Suppressor macrophage treated with lipopolysaccharide for 4 hours (primary cell): Measurements from ENCODE around the gene FRMD4A.
A peak's percentile ranks its signal among the peaks of the same experiment; 100 is the strongest.
"Not testable (repeated sequence)": the region's sequence is repeated elsewhere in the genome, so short reads cannot be mapped to it uniquely, and the experiment has no call there.

Source experiments
- DNase-seq: peaks from one replicate; pipeline ENCODE4 v3.0.0-alpha.2; 2020

Gene FRMD4A

GRCh38 chr10:14086596-14086995, 244.1 kb downstream of the FRMD4A start:
- no peak for DNase-seq

- no peak for DNase-seq
Measured at GRCh38 chr10:14084875-14085274, 245.8 kb downstream of the FRMD4A start.

- DNase-seq: no peak
Measured at GRCh38 chr10:14080795-14081194, 249.9 kb downstream of the FRMD4A start.

- no peak for DNase-seq
Measured at GRCh38 chr10:14077430-14077829, 253.3 kb downstream of the FRMD4A start.

GRCh38 chr10:14074062-14074884, 256.5 kb downstream of the FRMD4A start:
- no peak for DNase-seq

- DNase-seq: no peak
Measured at GRCh38 chr10:14072541-14072940, 258.2 kb downstream of the FRMD4A start.

GRCh38 chr10:14071956-14072355, 258.8 kb downstream of the FRMD4A start:
- no peak for DNase-seq

GRCh38 chr10:14068601-14069250, 262.0 kb downstream of the FRMD4A start:
- DNase-seq: no peak

GRCh38 chr10:14067638-14068037, 263.1 kb downstream of the FRMD4A start:
- DNase-seq: not testable (repeated sequence)

- no peak for DNase-seq
Measured at GRCh38 chr10:14066106-14066505, 264.6 kb downstream of the FRMD4A start.

- no peak for DNase-seq
Measured at GRCh38 chr10:14063531-14064285, 267.0 kb downstream of the FRMD4A start.

GRCh38 chr10:14062528-14063260, 268.0 kb downstream of the FRMD4A start:
- peak; percentile 35 for DNase-seq

- no peak for DNase-seq
Measured at GRCh38 chr10:14060320-14061070, 270.2 kb downstream of the FRMD4A start.

- no peak for DNase-seq
Measured at GRCh38 chr10:14056610-14057332, 274.0 kb downstream of the FRMD4A start.

- DNase-seq: no peak
Measured at GRCh38 chr10:14052931-14053330, 277.8 kb downstream of the FRMD4A start.

GRCh38 chr10:14050598-14050997, 280.1 kb downstream of the FRMD4A start:
- no peak for DNase-seq

- DNase-seq: no peak
Measured at GRCh38 chr10:14048930-14049613, 281.7 kb downstream of the FRMD4A start.

- no peak for DNase-seq
Measured at GRCh38 chr10:14047431-14047830, 283.3 kb downstream of the FRMD4A start.

GRCh38 chr10:14042051-14042450, 288.7 kb downstream of the FRMD4A start:
- DNase-seq: not testable (repeated sequence)

GRCh38 chr10:14040787-14041631, 289.7 kb downstream of the FRMD4A start:
- peak; percentile 90 for DNase-seq
